MM.1S (cell line): Measurements from ENCODE around the gene HCRTR2.

Experiments
- DNase-seq: peaks from one replicate; pipeline ENCODE4 v3.0.0-alpha.2; 2015
- H2AFZ ChIP-seq: fragments of 300-600 bp; sonication (generic); 2 replicates; pipeline ENCODE4 v1.6.0; 2016; ENCODE audit warnings: antibody characterized with exemption, low read length
- H3F3A ChIP-seq: fragments of 300-600 bp; sonication (generic); 2 replicates; pipeline ENCODE4 v1.6.1; 2016; ENCODE audit warnings: mild to moderate bottlenecking, antibody characterized with exemption, low read length, moderate library complexity, mixed read lengths; ENCODE audit not compliant: insufficient read depth
- H3K27ac ChIP-seq: fragments of 300-600 bp; sonication (generic); 2 replicates; pipeline ENCODE4 v1.5.1; 2016; ENCODE audit warnings: mild to moderate bottlenecking, low read length
- H3K27me3 ChIP-seq: fragments of 300-600 bp; sonication (generic); replicated peaks from 2 replicates; pipeline ENCODE4 v1.6.0; 2016; ENCODE audit warnings: low read length; ENCODE audit not compliant: insufficient read depth
- H3K36me3 ChIP-seq: fragments of 300-600 bp; sonication (generic); replicated peaks from 2 replicates; pipeline ENCODE4 v1.6.1; 2016; ENCODE audit warnings: mild to moderate bottlenecking, low read length, mixed read lengths; ENCODE audit not compliant: insufficient read depth
- H3K4me1 ChIP-seq: fragments of 300-600 bp; sonication (generic); 2 replicates; pipeline ENCODE4 v1.6.1; 2016; ENCODE audit warnings: low read length, mixed read lengths
- H3K4me2 ChIP-seq: fragments of 300-600 bp; sonication (generic); 2 replicates; pipeline ENCODE4 v1.6.0; 2016; ENCODE audit warnings: low read depth, low read length
- H3K4me3 ChIP-seq: fragments of 300-600 bp; sonication (generic); 2 replicates; pipeline ENCODE4 v1.5.1; 2016; ENCODE audit warnings: low read length, mixed read lengths
- H3K79me2 ChIP-seq: fragments of 300-600 bp; sonication (generic); 2 replicates; pipeline ENCODE4 v1.6.1; 2016; ENCODE audit warnings: mixed run types, low read length, mixed read lengths
- H3K9ac ChIP-seq: fragments of 300-600 bp; sonication (generic); 2 replicates; pipeline ENCODE4 v1.6.1; 2016; ENCODE audit warnings: low read length, mixed read lengths
- H3K9me2 ChIP-seq: fragments of 300-600 bp; sonication (generic); replicated peaks from 2 replicates; pipeline ENCODE4 v1.6.1; 2016; ENCODE audit warnings: mild to moderate bottlenecking, low read length, mixed read lengths; ENCODE audit not compliant: insufficient read depth
- H3K9me3 ChIP-seq: fragments of 300-600 bp; sonication (generic); replicated peaks from 2 replicates; pipeline ENCODE4 v1.6.1; 2016; ENCODE audit warnings: mild to moderate bottlenecking, low read length, mixed read lengths; ENCODE audit not compliant: insufficient read depth
- H4K20me1 ChIP-seq: fragments of 300-600 bp; sonication (generic); 2 replicates; pipeline ENCODE4 v1.6.1; 2016; ENCODE audit warnings: mild to moderate bottlenecking, low read length, moderate library complexity, mixed read lengths; ENCODE audit not compliant: insufficient read depth
- CTCF ChIP-seq: fragments of 300-600 bp; sonication (generic); IDR thresholded peaks from 2 replicates; pipeline ENCODE4 v1.5.1; 2016; ENCODE audit warnings: antibody characterized with exemption, low read length, mixed read lengths
- EZH2 ChIP-seq: fragments of 300-600 bp; sonication (generic); optimal IDR thresholded peaks from 2 replicates; pipeline ENCODE3; 2017; ENCODE audit warnings: low read depth, mild to moderate bottlenecking, antibody characterized with exemption, low read length, mixed read lengths
- EZH2phosphoT487 ChIP-seq: fragments of 300-600 bp; sonication (generic); IDR thresholded peaks from 2 replicates; pipeline ENCODE4 v1.6.1; 2018; ENCODE audit warnings: antibody characterized with exemption, low read length

Gene HCRTR2

GRCh38 chr6:55266896-55267295, 92.6 kb downstream of the HCRTR2 start:
- no peaks in the 10 kb centered on the region for H3K79me2 ChIP-seq

GRCh38 chr6:55276745-55277530, 102.6 kb downstream of the HCRTR2 start:
- peak; percentile 72 for DNase-seq
- no peak overlapping the region for H3K4me2 ChIP-seq
- H3K79me2 ChIP-seq, result no peaks in the 10 kb centered on the region
- TF ChIP-seq EZH2, result no peak
- peak; percentile 61 for TF ChIP-seq CTCF
- TF ChIP-seq EZH2phosphoT487, result no peak
- no peaks in the 10 kb centered on the region for H3K27me3 ChIP-seq
- no peak overlapping the region for H3K9ac ChIP-seq
- no peak overlapping the region for H3K4me3 ChIP-seq
- H3F3A ChIP-seq, result no peaks in the 10 kb centered on the region
- H2AFZ ChIP-seq, result no peak overlapping the region
- no peak overlapping the region for H3K27ac ChIP-seq
- no peaks in the 10 kb centered on the region for H3K9me2 ChIP-seq
- no peaks in the 10 kb centered on the region for H4K20me1 ChIP-seq
- H3K9me3 ChIP-seq, result no peaks in the 10 kb centered on the region
- H3K36me3 ChIP-seq, result no peaks in the 10 kb centered on the region
- H3K4me1 ChIP-seq, result no peaks in the 10 kb centered on the region

More at GRCh38 chr6:55266896-55267295, 92.6 kb downstream of the HCRTR2 start:
- Histone ChIP-seq H3K9ac (no peak overlapping the region), H3K9me2 (no peaks in the 10 kb centered on the region), H3K9me3 (no peaks in the 10 kb centered on the region), H3K4me1 (peaks cover 13% of the 10 kb centered on the region), H3K36me3 (no peaks in the 10 kb centered on the region), H3K4me2 (no peak overlapping the region), H3K27me3 (no peaks in the 10 kb centered on the region), H3F3A (peaks cover 11% of the 10 kb centered on the region; the same call in 1 of the 2 replicates), H2AFZ (no peak overlapping the region), H4K20me1 (no peaks in the 10 kb centered on the region), H3K4me3 (no peak overlapping the region), H3K27ac (no peak overlapping the region)
- TF ChIP-seq EZH2phosphoT487 (no peak), EZH2 (no peak), CTCF (no peak)
- no peak for DNase-seq

GRCh38 chr6:55277646-55278045, 103.3 kb downstream of the HCRTR2 start:
- H3K4me1 ChIP-seq, result no peaks in the 10 kb centered on the region
- H3K36me3 ChIP-seq, result no peaks in the 10 kb centered on the region
- no peak for DNase-seq
- H3F3A ChIP-seq, result no peaks in the 10 kb centered on the region
- no peaks in the 10 kb centered on the region for H3K27me3 ChIP-seq
- H3K9me2 ChIP-seq, result no peaks in the 10 kb centered on the region
- no peaks in the 10 kb centered on the region for H4K20me1 ChIP-seq
- H3K9ac ChIP-seq, result no peak overlapping the region
- no peaks in the 10 kb centered on the region for H3K9me3 ChIP-seq
- H3K4me3 ChIP-seq, result no peak overlapping the region
- H3K4me2 ChIP-seq, result no peak overlapping the region
- H3K27ac ChIP-seq, result no peak overlapping the region
- TF ChIP-seq EZH2 (no peak), CTCF (no peak), EZH2phosphoT487 (no peak)
- no peak overlapping the region for H2AFZ ChIP-seq
- H3K79me2 ChIP-seq, result no peaks in the 10 kb centered on the region
